OCI-LY1 (cell line): ENCODE measurements around the gene TMEM151B.

Source experiments
- CTCF ChIP-seq: fragments of 200-600 bp; sonication (generic), shearing (Covaris generic); IDR thresholded peaks from 2 replicates; pipeline ENCODE4 v1.5.1; 2017; ENCODE audit warnings: mild to moderate bottlenecking, antibody characterized with exemption, low read length, moderate library complexity, mixed read lengths
- EZH2 ChIP-seq: fragments of 200-600 bp; sonication (generic), shearing (Covaris generic); IDR thresholded peaks from 2 replicates; pipeline ENCODE4 v1.8.0; 2017; ENCODE audit warnings: borderline replicate concordance, mixed run types, mild to moderate bottlenecking, antibody characterized with exemption, low read length, moderate library complexity, mixed read lengths

GRCh38 chr6:44297063-44298038 is 27.1 kb downstream of the TMEM151B start:
- TF ChIP-seq CTCF (no peak), EZH2 (no peak)
